ENCODE data around the gene EXOC6B. TPM values are rescaled to one million over a fixed set of nuclear protein-coding genes. Genes with fewer than 3 reads are reported as not detected.

Gene EXOC6B
- total RNA-seq, 2 donors from 2014 or later, result 21.3 to 28.8 TPM

DNA sequence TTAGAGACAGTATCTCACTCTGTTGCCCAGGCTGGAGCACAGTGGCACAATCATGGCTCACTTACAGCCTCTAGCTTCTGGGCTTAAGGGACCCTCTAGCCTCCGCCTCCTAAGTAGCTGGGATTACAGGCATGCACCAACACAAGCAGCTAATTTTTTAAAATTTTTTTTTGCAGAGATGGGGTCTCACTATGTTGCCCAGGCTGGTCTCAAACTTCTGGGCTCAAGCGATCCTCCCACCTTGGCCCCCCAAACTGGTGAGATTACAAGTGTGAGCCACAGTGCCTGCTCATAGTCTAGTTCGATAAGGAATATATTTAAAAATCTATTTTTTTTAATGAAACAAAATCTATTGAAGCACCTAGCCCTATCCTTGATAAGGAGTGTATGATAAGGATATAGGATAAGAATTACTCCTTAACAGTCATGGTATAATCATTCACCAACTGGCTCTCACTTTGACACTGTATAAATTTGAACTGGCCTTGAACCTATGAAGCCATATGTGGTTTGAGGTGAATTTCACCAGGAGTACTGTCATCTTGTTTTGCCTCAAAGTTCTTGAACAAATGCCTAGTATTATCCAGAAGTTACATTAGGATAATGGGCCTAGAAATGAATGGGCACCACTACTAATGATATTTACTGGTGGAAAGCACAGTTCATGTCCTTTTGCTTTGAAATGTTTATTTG, 71.1 kb downstream of the EXOC6B start:
- Histone ChIP-seq H3K9me3 (no peaks in the 10 kb centered on the region), H3K27ac (no peak overlapping the region), H3K4me1 (no peaks in the 10 kb centered on the region), H3K27me3 (no peaks in the 10 kb centered on the region), H3K4me3 (no peak overlapping the region), H3K9ac (ENCODE audit: low read depth in 2 of 2, low read length in 2 of 2) (no peak overlapping the region), H3K36me3 (no peaks in the 10 kb centered on the region)
- DNase-seq, result no peak
- intact Hi-C loops (cut with DNase I), result no loop called here
- TF ChIP-seq, protein P1, sequence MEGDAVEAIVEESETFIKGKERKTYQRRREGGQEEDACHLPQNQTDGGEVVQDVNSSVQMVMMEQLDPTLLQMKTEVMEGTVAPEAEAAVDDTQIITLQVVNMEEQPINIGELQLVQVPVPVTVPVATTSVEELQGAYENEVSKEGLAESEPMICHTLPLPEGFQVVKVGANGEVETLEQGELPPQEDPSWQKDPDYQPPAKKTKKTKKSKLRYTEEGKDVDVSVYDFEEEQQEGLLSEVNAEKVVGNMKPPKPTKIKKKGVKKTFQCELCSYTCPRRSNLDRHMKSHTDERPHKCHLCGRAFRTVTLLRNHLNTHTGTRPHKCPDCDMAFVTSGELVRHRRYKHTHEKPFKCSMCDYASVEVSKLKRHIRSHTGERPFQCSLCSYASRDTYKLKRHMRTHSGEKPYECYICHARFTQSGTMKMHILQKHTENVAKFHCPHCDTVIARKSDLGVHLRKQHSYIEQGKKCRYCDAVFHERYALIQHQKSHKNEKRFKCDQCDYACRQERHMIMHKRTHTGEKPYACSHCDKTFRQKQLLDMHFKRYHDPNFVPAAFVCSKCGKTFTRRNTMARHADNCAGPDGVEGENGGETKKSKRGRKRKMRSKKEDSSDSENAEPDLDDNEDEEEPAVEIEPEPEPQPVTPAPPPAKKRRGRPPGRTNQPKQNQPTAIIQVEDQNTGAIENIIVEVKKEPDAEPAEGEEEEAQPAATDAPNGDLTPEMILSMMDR (IDR thresholded peaks at IDR 0.05), result no peak

DNA sequence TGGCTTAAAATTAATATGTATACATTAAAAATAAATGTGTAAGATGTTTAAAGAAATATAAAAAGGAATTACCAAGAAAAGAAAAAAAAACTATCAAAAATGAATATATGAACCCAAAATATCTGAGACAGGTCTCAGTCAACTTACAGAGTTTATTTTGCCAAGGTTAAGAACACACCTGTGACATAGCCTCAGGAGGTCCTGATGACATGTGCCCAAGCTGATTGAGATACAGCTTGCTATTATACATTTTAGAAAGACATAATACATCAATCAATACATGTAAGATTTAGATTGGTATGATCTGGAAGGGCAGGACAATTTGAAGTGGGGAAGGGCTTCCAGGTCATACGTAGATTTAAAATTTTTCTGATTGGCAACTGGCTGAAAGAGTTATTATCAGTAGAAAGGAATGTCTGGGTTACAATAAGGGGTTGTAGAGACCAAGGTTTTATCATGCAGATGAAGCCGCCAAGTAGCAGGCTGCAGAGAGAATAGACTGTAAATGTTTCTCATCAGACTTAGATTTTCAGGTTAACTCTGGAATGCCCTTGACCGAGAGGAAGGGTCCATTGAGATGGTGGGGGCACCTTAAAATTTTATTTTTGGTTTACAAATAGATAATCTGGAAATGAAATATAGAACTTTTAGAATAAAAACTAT, 74.7 kb downstream of the EXOC6B start:
- no peak overlapping the region for H3K9ac ChIP-seq (ENCODE audit: low read depth in 2 of 2, low read length in 2 of 2)
- intact Hi-C loops (cut with DNase I), result no loop called here
- DNase-seq, result no peak
- H3K4me1 ChIP-seq, result no peaks in the 10 kb centered on the region
- H3K27me3 ChIP-seq, result no peaks in the 10 kb centered on the region
- TF ChIP-seq, protein P1 (IDR thresholded peaks at IDR 0.05), result no peak
- H3K36me3 ChIP-seq, result no peaks in the 10 kb centered on the region
- no peak overlapping the region for H3K27ac ChIP-seq
- H3K4me3 ChIP-seq, result no peak overlapping the region
- no peaks in the 10 kb centered on the region for H3K9me3 ChIP-seq

DNA sequence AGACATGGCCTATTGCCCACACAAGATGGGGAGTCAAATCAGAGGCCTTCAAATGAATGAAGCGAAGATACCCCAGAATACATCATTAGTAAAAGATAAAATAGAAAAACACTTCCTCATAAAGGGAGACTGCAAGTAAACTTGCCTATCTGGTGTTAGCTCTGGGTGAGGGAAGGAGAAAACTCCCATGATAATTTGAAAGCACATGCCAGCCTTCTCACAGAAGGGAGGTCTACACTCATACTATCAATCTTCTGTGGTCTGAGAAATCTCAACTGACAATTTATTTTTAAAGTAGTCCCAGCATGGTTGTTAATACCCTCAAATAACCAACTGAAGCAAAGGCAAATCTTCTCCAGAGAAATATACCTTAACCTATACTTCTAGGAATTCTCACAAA, 75.4 kb downstream of the EXOC6B start:
- intact Hi-C loops (cut with DNase I), result no loop called here
- H3K9me3 ChIP-seq, result no peaks in the 10 kb centered on the region
- no peaks in the 10 kb centered on the region for H3K4me1 ChIP-seq
- H3K9ac ChIP-seq (ENCODE audit: low read depth in 2 of 2, low read length in 2 of 2), result no peak overlapping the region
- H3K4me3 ChIP-seq, result no peak overlapping the region
- H3K36me3 ChIP-seq, result no peaks in the 10 kb centered on the region
- H3K27me3 ChIP-seq, result no peaks in the 10 kb centered on the region
- DNase-seq, result no peak
- TF ChIP-seq, protein P1 (IDR thresholded peaks at IDR 0.05), result no peak
- no peak overlapping the region for H3K27ac ChIP-seq

DNA sequence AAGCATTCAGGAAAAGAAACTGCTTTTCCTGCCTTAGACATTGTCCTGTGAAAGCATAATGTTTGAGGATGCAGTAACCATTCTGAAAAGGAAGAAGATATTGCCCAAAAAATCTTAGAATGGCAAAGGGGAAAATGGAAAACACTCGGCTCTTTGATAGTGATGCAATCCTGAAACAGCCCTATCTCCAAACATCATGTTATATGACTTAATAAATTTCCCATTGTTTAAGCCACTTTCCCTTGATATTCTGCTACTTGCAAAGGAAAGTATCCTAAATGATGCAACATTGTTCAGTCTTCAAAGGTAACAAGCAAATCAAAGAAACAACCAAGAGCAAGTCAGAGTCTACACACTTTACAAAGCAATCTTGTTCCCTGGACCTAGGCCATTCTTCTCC, 78.5 kb downstream of the EXOC6B start:
- Histone ChIP-seq H3K9ac (ENCODE audit: low read depth in 2 of 2, low read length in 2 of 2) (no peak overlapping the region), H3K27ac (no peak overlapping the region), H3K4me3 (no peak overlapping the region), H3K27me3 (no peaks in the 10 kb centered on the region), H3K9me3 (no peaks in the 10 kb centered on the region), H3K4me1 (no peaks in the 10 kb centered on the region), H3K36me3 (no peaks in the 10 kb centered on the region)
- intact Hi-C loops (cut with DNase I), result loop anchor here (5.0 to 10.0 kb wide), 3 partner anchors 143 to 825 kb away; no protein-coding TSS in a partner anchor
- TF ChIP-seq, protein P1 (IDR thresholded peaks at IDR 0.05), result no peak
- DNase-seq, result no peak

DNA sequence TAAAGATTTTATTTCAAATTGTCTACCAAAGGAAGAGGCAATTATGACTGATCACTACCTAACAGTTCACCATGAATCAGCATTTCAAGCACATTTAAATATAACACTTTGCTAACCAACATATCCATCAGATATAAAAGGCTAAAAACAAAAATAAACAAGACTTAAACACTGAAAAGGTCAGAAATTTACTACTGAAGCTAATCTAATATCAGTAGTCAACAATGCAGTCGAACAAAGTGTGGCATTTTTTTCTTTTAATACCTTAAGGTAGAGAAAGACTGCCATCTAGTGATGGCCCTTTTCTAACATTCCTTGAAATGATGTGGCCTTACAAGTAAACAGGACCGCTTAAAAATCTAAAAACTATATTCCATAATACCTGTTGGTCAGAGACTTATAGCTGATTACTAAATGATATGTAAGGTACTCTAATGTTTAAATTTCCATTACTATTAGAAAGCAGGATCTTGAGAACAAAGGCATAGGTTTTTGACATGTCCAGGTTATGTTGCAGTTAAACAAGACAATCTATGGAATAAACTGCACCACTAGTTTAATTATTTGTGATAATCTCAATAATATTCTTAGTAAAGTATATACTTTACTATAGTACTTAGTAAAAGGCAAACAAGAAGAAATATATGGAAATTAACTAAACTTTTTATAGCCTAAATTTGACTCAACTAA, 80.0 kb downstream of the EXOC6B start:
- TF ChIP-seq, protein P1 (IDR thresholded peaks at IDR 0.05), result peak; percentile 62
- H3K9ac ChIP-seq (ENCODE audit: low read depth in 2 of 2, low read length in 2 of 2), result no peak overlapping the region
- H3K36me3 ChIP-seq, result no peaks in the 10 kb centered on the region
- no peaks in the 10 kb centered on the region for H3K9me3 ChIP-seq
- intact Hi-C loops (cut with DNase I), result loop anchor here (5.0 to 10.0 kb wide), 3 partner anchors 141 to 824 kb away; no protein-coding TSS in a partner anchor
- H3K27ac ChIP-seq, result no peak overlapping the region
- no peaks in the 10 kb centered on the region for H3K27me3 ChIP-seq
- DNase-seq, result no peak
- H3K4me1 ChIP-seq, result no peaks in the 10 kb centered on the region
- H3K4me3 ChIP-seq, result no peak overlapping the region
